Left cardiac atrium (tissue), 4 donors: Measurements from ENCODE around the gene RBPMS2. TPM values are rescaled to one million over a fixed set of nuclear protein-coding genes. Genes with fewer than 3 reads are reported as not detected.
"Not testable (repeated sequence)": the region's sequence is repeated elsewhere in the genome, so short reads cannot be mapped to it uniquely, and the experiment has no call there.

Source experiments
- ATAC-seq, 2 donors: fragments of 200-7000 bp; cut with Tn5 transposase; one replicate each; pipeline ENCODE4 v1.9.1; 2020; ENCODE audit warnings: mild to moderate bottlenecking in 2 of 2, moderate library complexity in 2 of 2
- DNase-seq: peaks from one replicate; pipeline ENCODE4 v3.0.0-alpha.2; 2020
- intact Hi-C, 2 donors: fragments of 100-400 bp; cut with DNase I; formaldehyde crosslinking; loops; one replicate each; pipeline versions ENCODE4 v1.14.1 to v1.15.1; 2022 to 2023
- long read RNA-seq: library from polyadenylated mRNA; unstranded; transcript quantifications from one replicate; pipeline ENCODE4 v2.0.0, GENCODE V29; 2021
- total RNA-seq, 2 donors: library from RNA; stranded (reverse); fragmentation: NEBNext Ultra II Directional; extraction: Animal tissue kit (Norgen Biotek cat#: 25700); gene quantifications; one replicate each; pipeline ENCODE4 v1.2.1, GENCODE V29; 2021
- donor health status: DM: no; HTN: yes; CAD: no.
- donor health status: DM: no; HTN: yes; CAD: no; lungs with severe emphysema.
- donor health status: DM: yes; HTN: yes; CAD: no.
- donor health status: Dilated cardiomyopathy.

RBPMS2 gene
- 100 to 1,000 TPM; 312 to 403 TPM for total RNA-seq
- long read RNA-seq, partial matches to known transcripts: 54 of 79 reads
- long read RNA-seq, other reads (novel, unspliced or antisense): 24 of 79 reads

DNA sequence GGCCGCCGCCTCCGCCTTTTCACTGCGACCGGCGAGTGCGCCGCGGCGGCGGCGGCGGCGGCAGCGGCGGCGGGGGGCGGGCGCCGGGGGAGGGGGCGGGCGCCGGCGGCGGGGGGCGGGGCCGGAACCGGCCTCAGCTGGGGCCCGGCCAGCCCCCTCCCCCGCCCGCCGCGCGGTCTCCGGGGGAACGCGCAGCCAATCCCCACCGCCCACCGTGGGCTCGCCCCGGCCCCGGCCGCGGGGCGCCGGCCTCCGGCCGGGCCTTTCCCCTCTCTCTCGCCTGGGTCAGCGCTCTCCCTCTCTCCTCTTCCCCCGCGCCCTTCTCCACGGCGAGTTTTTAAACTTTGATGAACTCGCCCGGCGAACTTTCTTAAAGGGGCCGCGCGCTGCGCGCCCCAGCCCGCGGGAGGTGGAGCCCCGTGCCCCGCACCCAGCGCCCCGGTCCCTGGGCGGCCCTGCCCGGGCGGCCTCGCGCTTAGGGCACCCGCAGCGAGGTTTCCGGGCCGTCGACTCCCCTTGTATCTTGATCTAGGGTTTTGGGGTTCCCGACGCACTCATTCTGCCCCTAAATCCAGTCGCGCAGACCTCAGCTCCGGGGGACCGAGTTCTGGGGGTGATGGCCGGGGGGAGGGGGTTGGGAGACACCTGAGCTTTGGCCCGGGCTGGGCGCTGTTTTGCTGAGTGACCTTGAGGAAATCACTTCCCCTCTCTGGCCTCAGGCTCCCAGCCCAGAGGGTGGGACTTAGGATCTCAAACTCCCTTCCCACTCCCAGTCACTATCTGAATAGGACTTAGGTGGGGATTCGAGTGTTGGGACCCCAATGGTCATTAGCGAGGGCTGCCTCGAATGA lies at the start of gene RBPMS2:
Gene RBPMS2, minus strand, starts transcription at position 39 of the 851 bp plus-strand sequence. CDS start 270 bp downstream, outside the sequence.
- intact Hi-C loops: no loop called here
- ATAC-seq: peak; percentile 66 to 80
- DNase-seq: peak; percentile 49

DNA sequence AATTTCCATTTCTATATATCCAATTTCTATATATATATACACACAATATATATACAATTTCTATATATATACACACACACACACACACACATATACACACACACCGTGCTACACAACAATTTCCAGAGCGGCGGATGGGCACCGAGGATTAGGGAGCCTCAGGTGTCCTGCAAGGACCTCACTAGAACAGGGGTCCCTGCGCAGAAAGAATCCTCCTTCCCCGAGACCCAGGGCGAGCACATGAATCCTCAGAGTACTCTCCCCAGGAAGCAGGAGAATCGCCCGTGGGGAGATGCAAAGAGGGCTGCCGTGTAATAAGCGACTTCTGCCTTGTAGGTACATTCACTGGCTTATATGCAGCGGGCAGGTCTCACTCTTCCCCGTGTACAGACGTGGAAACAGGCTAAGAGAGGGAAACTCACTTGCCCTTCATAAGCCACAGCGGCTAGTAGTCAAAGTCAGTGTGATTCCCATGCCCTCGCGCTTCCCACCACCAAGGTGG lies 49.6 kb upstream of the RBPMS2 start:
- ATAC-seq (no peak), DNase-seq (no peak)
- intact Hi-C loops: no loop called here

DNA sequence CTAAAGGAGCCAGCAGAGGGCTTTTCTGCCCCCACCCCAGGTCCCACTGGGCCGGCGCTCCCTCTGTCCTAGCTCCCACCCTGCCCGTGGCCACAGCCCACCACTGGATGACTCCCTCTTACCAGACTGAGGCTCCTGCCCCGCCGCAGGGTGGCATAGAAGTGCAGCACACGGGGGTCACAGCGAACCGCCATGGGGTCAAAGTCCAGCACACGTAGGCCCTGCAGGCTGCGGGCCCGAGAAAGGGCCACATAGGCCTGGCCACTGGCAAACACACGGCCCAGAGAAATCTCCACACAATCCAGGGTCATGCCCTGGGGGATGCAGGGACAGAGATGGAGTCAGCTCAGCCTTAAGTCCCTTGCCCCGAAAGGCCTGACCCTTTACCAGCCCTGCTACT lies 41.1 kb upstream of the RBPMS2 start:
- ATAC-seq (no peak), DNase-seq (no peak)
- intact Hi-C loops: no loop called here

DNA sequence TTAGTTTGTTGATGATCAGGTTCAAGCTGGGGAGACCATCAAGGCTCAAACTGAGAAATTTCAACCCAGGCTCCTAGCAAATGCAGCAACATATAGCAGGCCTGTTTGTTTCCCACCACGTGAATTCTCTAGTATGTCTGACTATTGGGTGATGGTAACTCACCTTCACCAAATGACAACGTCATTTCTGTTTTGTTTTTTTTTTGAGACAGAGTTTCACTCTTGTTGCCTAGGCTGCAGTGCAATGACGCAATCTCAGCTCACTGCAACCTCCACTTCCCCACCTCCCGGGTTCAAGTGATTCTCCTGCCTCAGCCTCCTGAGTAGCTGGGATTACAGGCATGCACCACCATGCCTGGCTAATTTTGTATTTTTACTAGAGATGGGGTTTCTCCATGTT lies 39.6 kb upstream of the RBPMS2 start:
- not testable (repeated sequence) for ATAC-seq, DNase-seq
- intact Hi-C loops: loop anchor here in 1 of 2 donors (5.0 kb wide), 1 partner anchor 83 kb away; no protein-coding TSS in a partner anchor

DNA sequence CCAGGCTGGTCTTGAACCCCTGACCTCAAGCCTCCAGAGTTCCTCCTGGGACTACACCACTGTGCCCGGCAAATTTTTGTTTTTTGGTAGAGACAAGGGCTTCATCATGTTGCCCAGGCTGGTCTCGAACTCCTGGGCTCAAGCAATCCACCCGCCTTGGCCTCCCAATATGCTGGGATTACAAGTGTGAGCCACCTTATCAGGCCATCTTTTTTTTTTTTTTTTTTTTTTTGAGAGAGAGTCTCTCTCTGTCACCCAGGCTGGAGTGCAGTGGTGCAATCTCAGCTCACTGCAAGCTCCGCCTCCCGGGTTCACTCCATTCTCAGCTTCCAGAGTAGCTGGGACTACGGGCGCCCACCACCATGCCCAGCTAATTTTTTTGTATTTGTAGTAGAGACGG lies 38.9 kb upstream of the RBPMS2 start:
- DNase-seq, ATAC-seq: not testable (repeated sequence)
- intact Hi-C loops: loop anchor here in 1 of 2 donors (5.0 kb wide), 1 partner anchor 82 kb away; no protein-coding TSS in a partner anchor

DNA sequence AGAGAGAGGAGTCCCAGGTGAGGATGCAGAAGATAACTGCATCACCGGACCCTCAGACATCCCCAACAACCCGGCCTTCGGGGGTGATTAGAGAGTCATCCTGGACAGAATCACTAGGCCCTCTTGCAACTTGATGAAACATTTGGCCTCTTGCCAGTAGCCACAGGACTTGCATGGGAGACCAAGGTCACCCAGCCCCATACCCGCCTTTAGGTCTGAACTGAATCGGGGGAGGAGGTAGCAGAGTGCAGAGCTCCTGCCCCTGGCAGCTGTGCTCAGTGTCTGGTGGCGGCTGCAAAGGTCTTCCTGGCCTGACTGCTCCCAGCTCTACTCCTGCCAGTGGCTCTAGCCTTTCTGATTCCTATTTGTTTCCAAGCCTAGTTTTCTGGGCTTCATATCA lies 37.7 kb upstream of the RBPMS2 start:
- DNase-seq (no peak), ATAC-seq (peak; percentile 29 to 47)
- intact Hi-C loops: loop anchor here in 1 of 2 donors (5.0 kb wide), 1 partner anchor 81 kb away; no protein-coding TSS in a partner anchor

DNA sequence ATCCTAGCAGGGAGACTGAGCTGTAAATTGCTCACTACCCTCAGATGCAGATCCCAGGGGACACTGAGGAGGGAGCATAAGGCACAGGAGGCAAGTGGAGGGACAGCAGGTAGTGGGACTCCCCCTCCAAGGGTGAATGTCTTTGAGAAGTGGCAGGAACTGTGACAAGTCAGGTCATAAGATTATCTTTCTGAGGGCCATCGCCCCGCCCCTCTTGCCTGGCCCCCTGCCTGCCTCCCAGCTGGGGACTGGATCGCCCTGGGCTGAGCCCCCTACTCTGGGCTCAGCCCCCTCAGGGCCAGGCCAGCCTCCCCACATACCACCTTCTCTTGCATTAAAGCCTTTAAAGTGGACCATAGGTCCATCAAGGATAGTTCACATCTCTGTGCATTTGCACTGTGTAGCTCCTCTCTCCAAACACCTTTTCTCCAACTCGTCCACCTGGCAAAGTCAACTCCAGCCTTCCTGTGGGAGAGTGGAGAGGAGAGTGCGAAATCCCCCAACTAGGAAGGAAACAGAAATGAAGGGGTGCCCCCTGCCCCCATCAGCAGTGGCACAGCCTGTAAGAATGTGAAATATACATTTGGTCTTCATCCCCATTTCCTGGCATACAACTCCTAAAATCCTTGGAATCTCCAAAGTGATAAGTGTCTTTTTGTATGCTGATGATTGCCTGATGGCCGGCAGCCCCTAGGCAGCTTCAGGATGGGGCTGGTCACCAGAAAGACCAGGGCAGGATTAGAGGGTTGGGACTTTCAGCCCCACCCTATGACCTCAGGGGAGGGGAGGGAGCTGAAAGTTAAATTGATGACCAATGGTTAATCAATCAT lies 35.3 kb upstream of the RBPMS2 start:
- DNase-seq (no peak), ATAC-seq (no peak)
- intact Hi-C loops: loop anchor here (2.0 to 5.0 kb wide), 2 partner anchors 78 kb away; no protein-coding TSS in a partner anchor

DNA sequence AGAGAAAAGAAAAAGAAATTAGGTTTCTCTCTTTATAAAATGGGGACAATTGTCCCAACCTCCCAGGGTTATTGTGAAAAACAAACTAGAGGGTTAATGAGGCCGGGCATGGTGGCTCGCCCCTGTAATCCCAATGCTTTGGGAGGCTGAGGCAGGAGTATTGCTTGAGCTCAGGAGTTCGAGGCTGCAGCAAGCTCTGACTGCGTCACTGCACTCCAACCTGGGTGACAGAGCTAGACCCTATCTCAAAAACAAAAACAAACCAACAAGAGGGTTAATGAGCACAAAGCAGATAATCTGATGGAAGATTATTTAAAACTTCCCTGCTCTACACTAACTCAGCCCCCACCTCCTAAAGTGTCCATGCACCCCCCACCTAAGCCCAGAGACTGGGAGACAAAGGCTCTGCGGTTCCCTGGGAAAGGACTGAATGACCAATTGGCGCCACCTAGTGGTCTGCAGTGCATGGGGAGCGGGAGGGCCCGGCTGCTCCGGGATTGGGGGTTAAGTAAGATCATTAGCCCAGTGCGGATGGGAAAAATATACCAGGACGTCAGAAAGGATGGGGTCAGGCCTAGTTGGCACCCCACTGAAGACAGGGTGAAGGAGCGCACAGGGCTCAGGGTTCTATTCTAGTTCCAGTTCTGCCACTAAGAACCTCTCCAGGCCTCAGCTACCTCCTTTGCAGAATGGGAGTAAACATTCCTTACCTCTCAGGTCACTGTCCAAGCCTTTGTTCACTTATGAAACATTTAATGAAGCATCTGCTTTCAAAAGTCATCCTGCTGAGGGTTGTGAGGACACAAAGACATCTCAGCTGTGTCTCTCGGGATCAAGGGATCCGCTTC lies 34.5 kb upstream of the RBPMS2 start:
- intact Hi-C loops: loop anchor here (2.0 to 5.0 kb wide), 3 partner anchors 77 to 123 kb away; no protein-coding TSS in a partner anchor
- DNase-seq (peak; percentile 87), ATAC-seq (peak; percentile 82 to 85)

DNA sequence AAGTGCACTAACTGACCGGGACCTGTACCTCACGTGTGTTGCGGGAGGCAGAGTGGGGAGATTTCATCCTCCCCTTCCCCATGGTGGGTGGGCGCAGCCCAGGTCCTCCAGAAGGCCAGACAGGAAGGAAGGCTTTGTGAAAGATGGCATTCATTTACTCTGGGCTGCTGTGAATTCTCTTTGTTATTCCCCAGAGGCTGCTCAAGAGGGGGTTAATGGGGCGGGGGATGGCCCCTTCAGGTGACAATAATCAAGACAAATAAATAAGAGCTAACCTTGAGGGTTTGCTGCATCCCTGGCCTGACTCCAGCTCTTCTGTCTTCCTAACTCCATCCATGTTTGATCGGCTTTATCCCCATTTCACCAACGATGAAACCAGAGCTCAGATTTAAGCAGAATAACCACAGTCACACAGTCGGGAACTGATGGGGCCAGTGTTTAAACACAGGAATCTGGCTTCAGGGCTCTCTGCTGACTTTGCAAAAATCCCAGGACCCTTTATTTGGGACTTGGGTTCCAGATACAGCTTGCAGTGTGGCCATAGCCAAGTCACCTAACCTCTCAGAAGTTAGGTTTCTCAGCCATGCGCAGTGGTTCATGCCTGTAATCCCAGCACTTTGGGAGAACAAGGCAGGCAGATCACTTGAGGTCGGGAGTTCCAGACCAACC lies 33.5 kb upstream of the RBPMS2 start:
- ATAC-seq (no peak), DNase-seq (no peak)
- intact Hi-C loops: loop anchor here in 1 of 2 donors (5.0 kb wide), 1 partner anchor 122 kb away; no protein-coding TSS in a partner anchor

DNA sequence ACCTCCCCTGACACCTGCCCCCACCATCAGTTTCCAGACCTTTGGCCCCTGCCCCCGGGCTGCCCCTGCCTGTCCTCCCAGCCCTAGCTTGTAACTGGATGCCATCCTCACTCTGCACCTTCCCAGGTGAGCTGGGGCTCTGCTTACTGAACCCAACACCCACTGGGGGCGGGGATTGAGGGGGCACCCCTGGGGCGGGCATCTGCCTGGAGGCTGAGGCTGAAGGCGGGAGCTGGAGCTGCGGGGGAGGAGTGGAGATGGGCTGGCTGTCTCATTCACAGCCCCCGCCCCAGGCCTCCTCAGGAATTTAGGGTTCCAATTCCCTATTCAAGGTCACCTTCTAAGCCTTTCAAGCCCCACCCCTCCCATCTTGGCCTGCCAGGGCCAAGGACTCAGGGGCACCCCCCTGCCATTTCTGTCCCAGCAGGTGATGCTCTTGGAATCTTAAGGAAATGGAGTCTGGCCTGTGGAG lies 32.4 kb upstream of the RBPMS2 start:
- intact Hi-C loops: loop anchor here in 1 of 2 donors (5.0 kb wide), 1 partner anchor 120 kb away; no protein-coding TSS in a partner anchor
- DNase-seq (no peak), ATAC-seq (no peak)

DNA sequence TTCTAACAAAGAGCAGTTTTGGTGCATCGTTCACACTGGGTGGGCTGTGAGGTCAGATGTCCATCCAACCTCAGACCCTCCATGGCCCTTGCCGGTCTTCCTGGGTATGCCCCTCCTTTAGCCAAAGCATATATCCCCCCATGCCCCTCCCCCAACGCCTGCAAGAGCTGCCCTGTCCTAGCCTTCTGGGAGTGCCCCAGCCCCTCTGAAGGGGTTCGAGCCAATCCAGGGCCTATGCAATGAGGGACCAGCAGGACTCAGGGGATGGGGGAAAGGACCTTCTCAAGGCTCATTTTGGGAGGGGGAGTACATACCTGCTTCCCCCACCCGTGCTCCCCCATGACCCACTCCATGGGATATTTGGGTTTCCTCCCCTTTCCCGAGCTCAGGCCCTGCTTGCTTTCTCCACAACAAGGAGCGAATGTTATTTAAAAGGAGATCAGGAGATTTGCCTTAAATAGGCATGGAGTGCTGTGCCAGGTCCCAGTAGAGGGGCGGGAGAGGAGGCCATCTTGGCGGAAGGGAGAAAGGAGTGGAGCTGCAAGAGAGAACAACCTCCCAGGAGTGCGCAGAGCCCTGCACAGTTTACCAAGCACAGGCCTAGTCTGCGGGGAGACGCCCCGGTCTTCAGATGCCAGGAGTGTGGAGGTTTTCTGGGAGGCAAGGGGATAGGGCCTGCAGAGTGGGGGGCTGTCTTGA lies 31.8 kb upstream of the RBPMS2 start:
- DNase-seq (no peak), ATAC-seq (peak in 1 of 2 donors; percentile 35)
- intact Hi-C loops: loop anchor here in 1 of 2 donors (5.0 kb wide), 1 partner anchor 120 kb away; no protein-coding TSS in a partner anchor

DNA sequence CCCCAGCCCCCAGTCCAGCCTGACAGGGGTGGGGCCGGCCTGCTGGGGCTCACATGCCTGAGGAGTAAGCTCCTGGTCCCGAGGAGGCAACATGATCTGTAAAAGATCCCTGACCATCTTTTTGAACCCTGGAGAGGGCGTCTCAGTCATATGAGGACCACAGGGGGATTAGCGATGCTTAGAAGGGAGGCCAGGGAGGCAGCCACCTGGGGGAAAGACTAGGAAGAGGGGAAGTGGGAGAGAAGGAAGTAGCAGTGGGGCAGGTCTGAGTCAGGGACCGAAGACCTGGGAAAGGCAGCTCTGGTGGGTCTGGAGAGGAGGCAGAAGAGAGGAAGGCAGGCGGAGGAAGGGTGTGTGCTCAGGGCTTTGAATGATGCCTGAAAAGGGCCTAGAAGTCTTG lies 31.1 kb upstream of the RBPMS2 start:
- intact Hi-C loops: loop anchor here in 1 of 2 donors (5.0 kb wide), 1 partner anchor 119 kb away; no protein-coding TSS in a partner anchor
- no peak for DNase-seq
- no peak for ATAC-seq

DNA sequence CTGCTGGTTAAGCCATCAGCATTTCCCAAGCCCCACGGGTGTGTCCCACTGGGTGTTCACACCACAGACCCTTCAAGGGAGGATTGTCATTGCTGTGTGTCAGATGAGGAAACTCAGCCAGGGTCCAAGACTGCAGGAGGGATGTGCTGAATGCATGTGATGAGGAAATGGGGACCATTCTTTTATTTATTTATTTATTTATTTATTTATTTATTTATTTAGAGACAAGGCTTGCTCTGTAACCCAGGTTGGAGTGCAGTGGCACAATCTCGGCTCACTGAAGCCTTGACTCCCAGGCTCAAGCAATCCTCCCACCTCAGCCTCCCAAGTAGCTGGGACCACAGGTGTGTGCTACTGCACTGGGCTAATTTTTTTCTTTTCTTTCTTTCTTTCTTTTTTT lies 29.2 kb upstream of the RBPMS2 start:
- DNase-seq (no peak), ATAC-seq (no peak)
- intact Hi-C loops: loop anchor here in 1 of 2 donors (5.0 kb wide), 1 partner anchor 117 kb away; no protein-coding TSS in a partner anchor

DNA sequence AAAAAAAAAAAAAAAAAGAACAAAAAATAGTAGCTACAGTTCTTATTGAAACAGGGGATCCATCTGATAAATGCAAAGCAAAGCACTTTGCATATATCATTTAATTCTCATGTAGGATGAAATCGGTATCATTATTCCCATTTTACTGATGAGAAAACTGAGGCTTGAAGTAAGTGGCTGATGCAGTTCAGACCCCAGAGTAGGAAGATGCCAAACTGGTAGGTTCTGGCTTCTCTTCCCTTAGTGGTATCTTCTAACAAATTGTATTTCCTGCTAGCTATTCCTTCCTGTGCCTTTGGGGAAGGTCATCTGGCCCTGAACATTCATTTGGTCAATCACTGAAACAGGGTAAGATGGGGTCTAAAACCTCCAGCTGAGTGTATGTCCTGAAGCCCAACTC lies 28.1 kb upstream of the RBPMS2 start:
- DNase-seq (no peak), ATAC-seq (no peak)
- intact Hi-C loops: no loop called here

DNA sequence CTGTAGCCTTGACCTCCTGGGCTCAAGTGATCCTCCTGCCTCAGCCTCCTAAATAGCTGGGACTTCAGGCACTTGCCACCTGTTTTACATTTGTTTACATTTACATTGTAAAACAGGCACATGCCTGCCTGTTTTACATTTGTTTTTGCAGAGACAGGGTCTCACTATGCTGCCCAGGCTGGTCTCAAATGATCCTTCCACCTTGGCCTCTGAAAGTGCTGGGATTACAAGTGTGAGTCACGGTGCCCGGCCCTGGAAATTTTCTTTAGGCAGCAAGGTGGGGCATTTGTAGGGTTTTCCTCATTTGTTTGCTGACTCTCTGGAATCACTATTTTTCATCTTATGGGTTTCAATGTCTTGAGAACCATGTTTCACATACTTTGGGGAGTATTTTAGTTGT lies 25.1 kb upstream of the RBPMS2 start:
- no peak for ATAC-seq
- DNase-seq: no peak
- intact Hi-C loops: no loop called here

DNA sequence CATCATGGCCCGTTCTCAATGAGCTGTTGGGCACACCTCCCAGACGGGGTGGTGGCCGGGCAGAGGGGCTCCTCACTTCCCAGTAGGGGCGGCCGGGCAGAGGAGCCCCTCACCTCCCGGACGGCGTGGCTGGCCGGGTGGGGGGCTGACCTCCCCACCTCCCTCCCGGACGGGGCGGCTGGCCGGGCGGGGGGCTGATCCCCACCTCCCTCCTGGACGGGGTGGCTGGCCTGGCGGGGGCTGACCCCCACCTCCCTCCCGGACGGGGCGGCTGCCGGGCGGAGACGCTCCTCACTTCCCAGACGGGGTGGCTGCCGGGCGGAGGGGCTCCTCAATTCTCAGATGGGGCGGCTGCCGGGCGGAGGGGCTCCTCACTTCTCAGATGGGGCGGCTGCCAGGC lies 23.5 kb upstream of the RBPMS2 start:
- ATAC-seq, DNase-seq: not testable (repeated sequence)

DNA sequence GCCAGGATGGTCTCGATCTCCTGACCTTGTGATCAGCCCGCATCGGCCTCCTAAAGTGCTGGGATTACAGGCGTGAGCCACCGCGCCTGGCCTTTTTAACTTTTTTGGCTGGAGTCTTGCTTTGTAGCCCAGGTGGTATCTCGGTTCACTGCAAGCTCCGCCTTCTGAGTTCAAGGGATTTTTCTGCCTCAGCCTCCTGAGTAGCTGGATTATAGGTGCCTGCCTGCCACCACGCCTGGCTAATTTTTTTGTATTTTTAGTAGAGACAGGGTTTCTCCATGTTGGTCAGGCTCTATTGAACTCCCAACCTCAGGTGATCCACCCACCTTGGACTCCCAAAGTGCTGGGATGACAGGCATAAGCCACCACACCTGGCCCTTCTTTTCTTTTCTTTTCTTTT lies 20.5 kb upstream of the RBPMS2 start:
- intact Hi-C loops, DNase-seq, ATAC-seq: not testable (repeated sequence)

More for the DNA sequence above, 23.5 kb upstream of the RBPMS2 start:
- intact Hi-C loops: not testable (repeated sequence)
